HepG2 (cell line): ENCODE results near the gene ANKRD11. TPM values are rescaled to one million over a fixed set of nuclear protein-coding genes. Genes with fewer than 3 reads are reported as not detected.
A peak's percentile ranks its signal among the peaks of the same experiment; 100 is the strongest.

ENCODE experiments used
- MEF2D ChIP-seq: sonication (generic); formaldehyde crosslinking; IDR thresholded peaks from 2 replicates; pipeline ENCODE4 v1.5.1; 2020; ENCODE audit warnings: mild to moderate bottlenecking, missing genetic modification reagents
- RARA ChIP-seq: IDR thresholded peaks from 2 replicates; pipeline ENCODE4 v1.6.1; 2016; ENCODE audit warnings: missing genetic modification reagents, missing compliant biosample characterization
- TCF12 ChIP-seq, 2 experiments: fragments of 450-650 bp in 1 of 2; sonication (generic) in 1 of 2; formaldehyde crosslinking in 1 of 2; IDR thresholded peaks; 2 replicates each; pipeline versions ENCODE4 v1.6.1 to v1.8.0; 2017 to 2022; ENCODE audit warnings: antibody characterized with exemption in 1 of 2, mild to moderate bottlenecking in 1 of 2, missing genetic modification reagents in 1 of 2, moderate library complexity in 1 of 2
- ZBTB21 ChIP-seq: sonication (generic); formaldehyde crosslinking; IDR thresholded peaks from 2 replicates; pipeline ENCODE4 v1.4.0; 2020; ENCODE audit warnings: missing genetic modification reagents
- ZBTB38 ChIP-seq: sonication (generic); formaldehyde crosslinking; IDR thresholded peaks from 2 replicates; pipeline ENCODE4 v1.5.1; 2020; ENCODE audit warnings: mild to moderate bottlenecking, missing genetic modification reagents
- ZFAT ChIP-seq: sonication (generic); formaldehyde crosslinking; conservative IDR thresholded peaks from 2 replicates; pipeline ENCODE4 v1.8.1; 2023; ENCODE audit warnings: missing genetic modification reagents, inconsistent platforms
- ZNF180 ChIP-seq: sonication (generic); formaldehyde crosslinking; IDR thresholded peaks from 2 replicates; pipeline ENCODE4 v1.4.0; 2020; ENCODE audit warnings: low read depth, missing genetic modification reagents, borderline replicate concordance
- ZNF329 ChIP-seq: sonication (generic); formaldehyde crosslinking; IDR thresholded peaks from 2 replicates; pipeline ENCODE4 v1.9.0; 2021; ENCODE audit warnings: low read depth, mild to moderate bottlenecking, missing genetic modification reagents
- ZNF558 ChIP-seq: sonication (generic); formaldehyde crosslinking; IDR thresholded peaks from 2 replicates; pipeline ENCODE4 v1.9.0; 2022; ENCODE audit warnings: mild to moderate bottlenecking, missing genetic modification reagents, borderline replicate concordance
- polyA plus RNA-seq, 8 experiments: library from polyadenylated mRNA; depleted of rRNA in 3 of 8; stranded (reverse) in 7 of 8; unstranded in 1 of 8; fragments of >200 nt; fragmentation: Illumina TruSeq in 4 of 8; extraction: Trizol in 4 of 8; gene quantifications; 2 replicates each; pipeline versions ENCODE4 v1.2.1 to v1.2.3, GENCODE V29; 2011 to 2016; ENCODE audit warnings: low read depth in 4 of 8, missing spikeins in 1 of 8, mixed read lengths in 1 of 8; ENCODE audit not compliant: insufficient read depth in 1 of 8
- total RNA-seq, 5 experiments: library from RNA; depleted of rRNA; stranded (reverse); fragments of >200 nt; fragmentation: Illumina TruSeq; extraction: Trizol; gene quantifications; 2 replicates each; pipeline ENCODE4 v1.2.3, GENCODE V29; 2016; ENCODE audit warnings: low read depth in 1 of 5
- TF ChIP-seq, protein P1 (sequence below): sonication (generic); formaldehyde crosslinking; conservative IDR thresholded peaks from 2 replicates; pipeline ENCODE4 v1.4.0; 2020; ENCODE audit warnings: missing genetic modification reagents
- TF ChIP-seq, protein P2 (sequence below): IDR thresholded peaks from 2 replicates; pipeline ENCODE4 v1.6.1; 2016
- TF ChIP-seq, protein P3 (sequence below): sonication (generic); formaldehyde crosslinking; IDR thresholded peaks from 2 replicates; pipeline ENCODE4 v1.8.1; 2023; ENCODE audit warnings: mild to moderate bottlenecking, missing genetic modification reagents
- TF ChIP-seq, protein P4 (sequence below): sonication (generic); formaldehyde crosslinking; IDR thresholded peaks from 2 replicates; pipeline ENCODE4 v1.4.0; 2020; ENCODE audit warnings: mild to moderate bottlenecking, low read depth, missing genetic modification reagents
- TF ChIP-seq, protein P5 (sequence below): sonication (generic); formaldehyde crosslinking; IDR thresholded peaks from 2 replicates; pipeline ENCODE4 v1.4.0; 2020; ENCODE audit warnings: missing genetic modification reagents, mild to moderate bottlenecking, borderline replicate concordance
- TF ChIP-seq, protein P6 (sequence below): sonication (generic); formaldehyde crosslinking; IDR thresholded peaks from 2 replicates; pipeline ENCODE4 v1.5.0; 2020; ENCODE audit warnings: missing genetic modification reagents
- TF ChIP-seq, protein P7 (sequence below): sonication (generic); formaldehyde crosslinking; IDR thresholded peaks from 2 replicates; pipeline ENCODE4 v1.9.0; 2021; ENCODE audit warnings: missing genetic modification reagents, mild to moderate bottlenecking, borderline replicate concordance

ANKRD11 gene
- total and polyA plus RNA-seq, 2 of the 13 experiments (the other 11 are each of a cell fraction or from before 2014, with no cell fraction given): 21.4 to 38.4 TPM

DNA sequence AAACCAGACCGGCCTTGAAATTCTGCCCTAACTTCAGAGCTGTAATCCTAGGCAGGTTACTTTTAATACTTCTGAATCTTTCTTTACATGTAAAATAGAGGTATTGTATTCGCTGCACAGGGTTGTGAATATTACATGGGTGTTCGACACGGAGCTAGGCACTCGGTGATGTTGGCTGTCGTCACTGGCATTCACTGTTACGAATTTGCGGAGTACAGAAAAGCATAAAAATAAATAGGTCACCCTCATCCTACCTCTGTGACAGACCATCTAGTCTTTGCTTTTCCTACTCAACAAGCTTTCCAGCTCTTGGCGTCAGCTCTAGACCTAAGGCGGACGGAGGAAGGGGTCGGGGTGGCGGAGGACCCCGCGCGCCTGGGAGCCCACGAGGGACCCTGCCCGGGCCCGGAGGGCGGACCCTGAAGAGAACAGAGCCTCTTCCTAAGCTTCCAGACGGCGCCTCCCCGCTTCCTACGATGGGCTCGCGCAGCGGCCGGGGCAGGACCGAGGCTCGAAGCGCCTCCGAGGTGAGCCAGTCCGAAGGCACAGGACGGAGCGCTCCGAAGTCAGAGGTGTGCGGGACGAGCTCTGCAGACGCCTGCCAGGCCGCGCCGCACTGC, 17.0 kb upstream of the ANKRD11 start (continued):
- TF ChIP-seq, protein P1, sequence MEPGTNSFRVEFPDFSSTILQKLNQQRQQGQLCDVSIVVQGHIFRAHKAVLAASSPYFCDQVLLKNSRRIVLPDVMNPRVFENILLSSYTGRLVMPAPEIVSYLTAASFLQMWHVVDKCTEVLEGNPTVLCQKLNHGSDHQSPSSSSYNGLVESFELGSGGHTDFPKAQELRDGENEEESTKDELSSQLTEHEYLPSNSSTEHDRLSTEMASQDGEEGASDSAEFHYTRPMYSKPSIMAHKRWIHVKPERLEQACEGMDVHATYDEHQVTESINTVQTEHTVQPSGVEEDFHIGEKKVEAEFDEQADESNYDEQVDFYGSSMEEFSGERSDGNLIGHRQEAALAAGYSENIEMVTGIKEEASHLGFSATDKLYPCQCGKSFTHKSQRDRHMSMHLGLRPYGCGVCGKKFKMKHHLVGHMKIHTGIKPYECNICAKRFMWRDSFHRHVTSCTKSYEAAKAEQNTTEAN (CRISPR knock-in tag): no peak
- TF ChIP-seq ZFAT (CRISPR knock-in tag) (no peak), TCF12 (IDR thresholded peaks at IDR 0.05) (no peak), TCF12 (CRISPR knock-in tag; IDR thresholded peaks at IDR 0.05) (no peak), RARA (CRISPR knock-in tag) (no peak), ZNF329 (0 out of 2 replicates have a peak, but pooled peaks have one; percentile 18), ZNF558 (CRISPR knock-in tag) (no peak), ZBTB38 (CRISPR knock-in tag) (no peak), ZNF180 (CRISPR knock-in tag) (no peak), ZBTB21 (CRISPR knock-in tag) (0 out of 2 replicates have a peak, but pooled peaks have one; percentile 34), MEF2D (peak; percentile 34; the same call in 1 of the 2 replicates)
- TF ChIP-seq, protein P2, sequence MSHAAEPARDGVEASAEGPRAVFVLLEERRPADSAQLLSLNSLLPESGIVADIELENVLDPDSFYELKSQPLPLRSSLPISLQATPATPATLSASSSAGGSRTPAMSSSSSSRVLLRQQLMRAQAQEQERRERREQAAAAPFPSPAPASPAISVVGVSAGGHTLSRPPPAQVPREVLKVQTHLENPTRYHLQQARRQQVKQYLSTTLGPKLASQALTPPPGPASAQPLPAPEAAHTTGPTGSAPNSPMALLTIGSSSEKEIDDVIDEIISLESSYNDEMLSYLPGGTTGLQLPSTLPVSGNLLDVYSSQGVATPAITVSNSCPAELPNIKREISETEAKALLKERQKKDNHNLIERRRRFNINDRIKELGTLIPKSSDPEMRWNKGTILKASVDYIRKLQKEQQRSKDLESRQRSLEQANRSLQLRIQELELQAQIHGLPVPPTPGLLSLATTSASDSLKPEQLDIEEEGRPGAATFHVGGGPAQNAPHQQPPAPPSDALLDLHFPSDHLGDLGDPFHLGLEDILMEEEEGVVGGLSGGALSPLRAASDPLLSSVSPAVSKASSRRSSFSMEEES (CRISPR knock-in tag): 0 out of 2 replicates have a peak, but pooled peaks have one; percentile 5
- TF ChIP-seq, protein P3, sequence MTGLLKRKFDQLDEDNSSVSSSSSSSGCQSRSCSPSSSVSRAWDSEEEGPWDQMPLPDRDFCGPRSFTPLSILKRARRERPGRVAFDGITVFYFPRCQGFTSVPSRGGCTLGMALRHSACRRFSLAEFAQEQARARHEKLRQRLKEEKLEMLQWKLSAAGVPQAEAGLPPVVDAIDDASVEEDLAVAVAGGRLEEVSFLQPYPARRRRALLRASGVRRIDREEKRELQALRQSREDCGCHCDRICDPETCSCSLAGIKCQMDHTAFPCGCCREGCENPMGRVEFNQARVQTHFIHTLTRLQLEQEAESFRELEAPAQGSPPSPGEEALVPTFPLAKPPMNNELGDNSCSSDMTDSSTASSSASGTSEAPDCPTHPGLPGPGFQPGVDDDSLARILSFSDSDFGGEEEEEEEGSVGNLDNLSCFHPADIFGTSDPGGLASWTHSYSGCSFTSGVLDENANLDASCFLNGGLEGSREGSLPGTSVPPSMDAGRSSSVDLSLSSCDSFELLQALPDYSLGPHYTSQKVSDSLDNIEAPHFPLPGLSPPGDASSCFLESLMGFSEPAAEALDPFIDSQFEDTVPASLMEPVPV (CRISPR knock-in tag): 0 out of 2 replicates have a peak, but pooled peaks have one; percentile 42
- TF ChIP-seq, protein P4, sequence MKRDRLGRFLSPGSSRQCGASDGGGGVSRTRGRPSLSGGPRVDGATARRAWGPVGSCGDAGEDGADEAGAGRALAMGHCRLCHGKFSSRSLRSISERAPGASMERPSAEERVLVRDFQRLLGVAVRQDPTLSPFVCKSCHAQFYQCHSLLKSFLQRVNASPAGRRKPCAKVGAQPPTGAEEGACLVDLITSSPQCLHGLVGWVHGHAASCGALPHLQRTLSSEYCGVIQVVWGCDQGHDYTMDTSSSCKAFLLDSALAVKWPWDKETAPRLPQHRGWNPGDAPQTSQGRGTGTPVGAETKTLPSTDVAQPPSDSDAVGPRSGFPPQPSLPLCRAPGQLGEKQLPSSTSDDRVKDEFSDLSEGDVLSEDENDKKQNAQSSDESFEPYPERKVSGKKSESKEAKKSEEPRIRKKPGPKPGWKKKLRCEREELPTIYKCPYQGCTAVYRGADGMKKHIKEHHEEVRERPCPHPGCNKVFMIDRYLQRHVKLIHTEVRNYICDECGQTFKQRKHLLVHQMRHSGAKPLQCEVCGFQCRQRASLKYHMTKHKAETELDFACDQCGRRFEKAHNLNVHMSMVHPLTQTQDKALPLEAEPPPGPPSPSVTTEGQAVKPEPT (CRISPR knock-in tag): no peak
- TF ChIP-seq, protein P5, sequence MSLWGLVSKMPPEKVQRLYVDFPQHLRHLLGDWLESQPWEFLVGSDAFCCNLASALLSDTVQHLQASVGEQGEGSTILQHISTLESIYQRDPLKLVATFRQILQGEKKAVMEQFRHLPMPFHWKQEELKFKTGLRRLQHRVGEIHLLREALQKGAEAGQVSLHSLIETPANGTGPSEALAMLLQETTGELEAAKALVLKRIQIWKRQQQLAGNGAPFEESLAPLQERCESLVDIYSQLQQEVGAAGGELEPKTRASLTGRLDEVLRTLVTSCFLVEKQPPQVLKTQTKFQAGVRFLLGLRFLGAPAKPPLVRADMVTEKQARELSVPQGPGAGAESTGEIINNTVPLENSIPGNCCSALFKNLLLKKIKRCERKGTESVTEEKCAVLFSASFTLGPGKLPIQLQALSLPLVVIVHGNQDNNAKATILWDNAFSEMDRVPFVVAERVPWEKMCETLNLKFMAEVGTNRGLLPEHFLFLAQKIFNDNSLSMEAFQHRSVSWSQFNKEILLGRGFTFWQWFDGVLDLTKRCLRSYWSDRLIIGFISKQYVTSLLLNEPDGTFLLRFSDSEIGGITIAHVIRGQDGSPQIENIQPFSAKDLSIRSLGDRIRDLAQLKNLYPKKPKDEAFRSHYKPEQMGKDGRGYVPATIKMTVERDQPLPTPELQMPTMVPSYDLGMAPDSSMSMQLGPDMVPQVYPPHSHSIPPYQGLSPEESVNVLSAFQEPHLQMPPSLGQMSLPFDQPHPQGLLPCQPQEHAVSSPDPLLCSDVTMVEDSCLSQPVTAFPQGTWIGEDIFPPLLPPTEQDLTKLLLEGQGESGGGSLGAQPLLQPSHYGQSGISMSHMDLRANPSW (CRISPR knock-in tag): no peak; the same call in 1 of the 2 replicates
- TF ChIP-seq, protein P6, sequence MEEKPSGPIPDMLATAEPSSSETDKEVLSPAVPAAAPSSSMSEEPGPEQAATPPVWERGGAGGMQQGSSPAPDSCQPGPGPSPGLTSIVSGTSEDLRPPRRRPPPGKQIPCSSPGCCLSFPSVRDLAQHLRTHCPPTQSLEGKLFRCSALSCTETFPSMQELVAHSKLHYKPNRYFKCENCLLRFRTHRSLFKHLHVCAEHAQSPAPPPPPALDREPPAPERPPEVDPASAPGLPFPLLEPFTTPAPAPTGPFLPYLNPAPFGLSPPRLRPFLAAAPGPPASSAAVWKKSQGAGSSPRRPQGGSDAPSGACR (CRISPR knock-in tag): 0 out of 2 replicates have a peak, but pooled peaks have one; percentile 49
- TF ChIP-seq, protein P7, sequence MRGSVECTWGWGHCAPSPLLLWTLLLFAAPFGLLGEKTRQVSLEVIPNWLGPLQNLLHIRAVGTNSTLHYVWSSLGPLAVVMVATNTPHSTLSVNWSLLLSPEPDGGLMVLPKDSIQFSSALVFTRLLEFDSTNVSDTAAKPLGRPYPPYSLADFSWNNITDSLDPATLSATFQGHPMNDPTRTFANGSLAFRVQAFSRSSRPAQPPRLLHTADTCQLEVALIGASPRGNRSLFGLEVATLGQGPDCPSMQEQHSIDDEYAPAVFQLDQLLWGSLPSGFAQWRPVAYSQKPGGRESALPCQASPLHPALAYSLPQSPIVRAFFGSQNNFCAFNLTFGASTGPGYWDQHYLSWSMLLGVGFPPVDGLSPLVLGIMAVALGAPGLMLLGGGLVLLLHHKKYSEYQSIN (CRISPR knock-in tag): no peak
